ENCODE data around the gene KCNMB1.

DNA sequence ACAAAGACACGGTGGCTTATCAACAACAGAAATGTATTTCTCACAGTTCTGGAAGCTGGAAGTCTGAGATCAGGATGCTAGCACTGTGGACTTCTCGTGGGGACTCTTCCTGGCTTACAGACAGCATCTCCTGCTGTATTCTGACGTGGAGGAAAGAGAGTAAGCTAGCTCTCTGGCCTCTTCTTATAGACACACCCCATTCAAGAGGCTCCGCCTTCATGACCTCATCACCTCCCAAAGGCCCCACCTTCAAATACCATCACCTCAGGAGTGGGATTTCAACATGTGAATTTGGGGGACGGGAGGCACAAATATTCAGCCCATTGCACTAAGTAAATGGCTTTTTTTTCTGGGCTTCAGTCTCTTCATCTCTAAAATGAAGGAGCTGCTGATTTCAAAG lies 27.6 kb downstream of the KCNMB1 start:
- TF ChIP-seq, protein P1, sequence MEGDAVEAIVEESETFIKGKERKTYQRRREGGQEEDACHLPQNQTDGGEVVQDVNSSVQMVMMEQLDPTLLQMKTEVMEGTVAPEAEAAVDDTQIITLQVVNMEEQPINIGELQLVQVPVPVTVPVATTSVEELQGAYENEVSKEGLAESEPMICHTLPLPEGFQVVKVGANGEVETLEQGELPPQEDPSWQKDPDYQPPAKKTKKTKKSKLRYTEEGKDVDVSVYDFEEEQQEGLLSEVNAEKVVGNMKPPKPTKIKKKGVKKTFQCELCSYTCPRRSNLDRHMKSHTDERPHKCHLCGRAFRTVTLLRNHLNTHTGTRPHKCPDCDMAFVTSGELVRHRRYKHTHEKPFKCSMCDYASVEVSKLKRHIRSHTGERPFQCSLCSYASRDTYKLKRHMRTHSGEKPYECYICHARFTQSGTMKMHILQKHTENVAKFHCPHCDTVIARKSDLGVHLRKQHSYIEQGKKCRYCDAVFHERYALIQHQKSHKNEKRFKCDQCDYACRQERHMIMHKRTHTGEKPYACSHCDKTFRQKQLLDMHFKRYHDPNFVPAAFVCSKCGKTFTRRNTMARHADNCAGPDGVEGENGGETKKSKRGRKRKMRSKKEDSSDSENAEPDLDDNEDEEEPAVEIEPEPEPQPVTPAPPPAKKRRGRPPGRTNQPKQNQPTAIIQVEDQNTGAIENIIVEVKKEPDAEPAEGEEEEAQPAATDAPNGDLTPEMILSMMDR (IDR thresholded peaks at IDR 0.05), result no peak
- no peak for TF ChIP-seq POLR2A (IDR thresholded peaks at IDR 0.05)
